Posterior vena cava (tissue), 2 donors: ENCODE results near the gene REXO2. TPM values are rescaled to one million over a fixed set of nuclear protein-coding genes. Genes with fewer than 3 reads are reported as not detected.
A peak's percentile ranks its signal among the peaks of the same experiment; 100 is the strongest.

Experiments used
- DNase-seq: peaks from one replicate; pipeline ENCODE4 v3.0.0-alpha.2; 2020; ENCODE audit warnings: low spot score
- intact Hi-C, 2 donors: fragments of 100-400 bp; cut with DNase I; formaldehyde crosslinking; loops; one replicate each; pipeline versions ENCODE4 v1.14.1 to v1.14.2; 2022 to 2023
- long read RNA-seq, 2 donors: library from polyadenylated mRNA; unstranded; transcript quantifications; one replicate each; pipeline ENCODE4 v2.0.0, GENCODE V29; 2020 to 2021
- total RNA-seq, 2 donors: library from RNA; stranded (reverse); fragmentation: NEBNext Ultra II Directional; extraction: Animal tissue kit (Norgen Biotek cat#: 25700); gene quantifications; one replicate each; pipeline ENCODE4 v1.2.1, GENCODE V29; 2021
- donor health status: DM: yes; HTN: yes; CAD: no.
- donor health status: DM: yes; HTN: yes; CAD: no.

Gene REXO2
- 100 to 1,000 TPM; 104 to 132 TPM for total RNA-seq
- long read RNA-seq, donor 1, transcript REXO2-220 (7 exons, 1,158 nt) = major isoform, 28 of 30 reads
- long read RNA-seq, donor 1, partial matches to known transcripts = 1 of 30 reads
- long read RNA-seq, donor 1, other reads (novel, unspliced or antisense) = 1 of 30 reads
- long read RNA-seq, donor 2, transcript REXO2-220 (7 exons, 1,158 nt) = major isoform, 161 of 180 reads
- long read RNA-seq, donor 2, partial matches to known transcripts = 1 of 180 reads
- long read RNA-seq, donor 2, other reads (novel, unspliced or antisense) = 7 of 180 reads

DNA sequence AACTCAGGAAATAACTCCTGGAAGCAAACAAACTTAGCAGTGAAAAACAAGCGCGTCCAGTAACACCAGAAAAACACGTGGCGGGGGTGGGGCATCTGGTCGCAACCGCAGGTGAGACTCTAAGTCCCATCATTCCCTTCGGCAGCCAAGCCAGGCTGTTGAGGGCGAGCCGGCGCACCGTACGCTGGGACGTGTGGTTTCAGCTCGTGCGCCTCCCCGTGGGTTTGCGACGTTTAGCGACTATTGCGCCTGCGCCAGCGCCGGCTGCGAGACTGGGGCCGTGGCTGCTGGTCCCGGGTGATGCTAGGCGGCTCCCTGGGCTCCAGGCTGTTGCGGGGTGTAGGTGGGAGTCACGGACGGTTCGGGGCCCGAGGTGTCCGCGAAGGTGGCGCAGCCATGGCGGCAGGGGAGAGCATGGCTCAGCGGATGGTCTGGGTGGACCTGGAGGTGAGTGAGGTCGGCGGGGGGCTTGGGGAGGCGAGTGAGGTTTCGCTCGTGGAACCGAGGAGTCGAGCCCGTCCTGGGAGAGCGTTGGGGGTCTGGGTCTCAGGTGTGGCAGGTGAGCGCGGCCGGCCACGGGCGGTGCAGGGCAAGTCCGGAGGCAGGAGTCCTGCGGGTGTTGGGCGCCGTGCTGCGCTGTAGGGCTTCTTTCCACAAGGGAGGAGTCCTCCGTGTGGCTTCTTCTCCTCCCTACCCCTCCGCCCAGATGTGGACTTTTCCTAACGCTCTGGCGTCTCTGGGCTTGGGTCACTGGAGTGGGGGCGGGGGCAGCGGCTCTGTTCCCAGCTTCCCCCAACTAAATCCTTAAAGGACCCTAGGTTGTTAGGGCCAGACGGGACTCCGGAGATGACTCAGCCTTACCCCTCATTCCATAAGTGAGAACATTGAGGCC, at the start of gene REXO2:
REXO2 (plus strand) TSS at position 239 of the 892 bp plus-strand sequence; CDS start at position 301, 62 bp downstream.
- peak; percentile 99 for DNase-seq
- intact Hi-C loops = no loop called here

DNA sequence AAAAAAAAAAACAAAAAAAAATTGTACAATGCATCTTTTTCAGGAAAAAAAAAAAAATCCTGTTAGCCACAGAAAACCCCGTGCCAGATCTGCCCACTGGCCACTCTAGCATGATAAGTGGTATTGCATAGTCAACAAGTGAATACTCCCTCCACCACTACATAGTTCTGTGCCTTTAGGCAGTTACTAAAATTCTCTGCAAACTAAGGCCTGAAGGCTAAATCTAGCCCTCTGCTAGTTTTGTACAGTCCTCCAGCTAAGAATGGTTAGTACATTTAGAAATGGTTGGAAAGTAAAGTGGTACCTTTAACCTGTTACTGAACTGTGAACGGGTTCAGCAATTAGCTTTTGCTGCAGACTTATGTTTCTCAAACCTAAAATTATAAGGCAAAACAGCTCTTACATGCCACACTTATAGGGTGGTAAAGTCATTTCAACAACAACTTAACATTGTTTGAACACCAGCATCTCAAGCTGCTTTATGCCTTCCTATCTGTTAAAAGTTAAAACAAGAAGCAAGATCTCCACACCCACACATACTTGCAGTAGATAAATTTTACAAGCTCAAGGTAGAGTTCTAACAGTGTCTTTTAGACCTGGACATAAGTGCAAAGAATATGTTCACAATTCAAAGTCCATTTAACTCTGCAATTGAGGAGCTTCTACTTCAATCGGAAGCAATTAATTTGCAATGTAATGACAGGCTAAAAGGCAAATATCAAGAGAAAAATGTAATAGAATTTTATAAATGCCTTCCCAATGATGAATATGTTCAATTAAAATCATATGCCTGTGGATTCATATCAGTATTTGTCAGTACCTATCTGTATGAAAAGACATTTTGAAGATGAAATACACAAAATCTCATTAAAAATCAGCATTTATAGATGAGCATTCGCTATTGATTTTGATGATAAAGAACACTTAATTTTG, 46.3 kb upstream of the REXO2 start:
- intact Hi-C loops = no loop called here
- no peak for DNase-seq

DNA sequence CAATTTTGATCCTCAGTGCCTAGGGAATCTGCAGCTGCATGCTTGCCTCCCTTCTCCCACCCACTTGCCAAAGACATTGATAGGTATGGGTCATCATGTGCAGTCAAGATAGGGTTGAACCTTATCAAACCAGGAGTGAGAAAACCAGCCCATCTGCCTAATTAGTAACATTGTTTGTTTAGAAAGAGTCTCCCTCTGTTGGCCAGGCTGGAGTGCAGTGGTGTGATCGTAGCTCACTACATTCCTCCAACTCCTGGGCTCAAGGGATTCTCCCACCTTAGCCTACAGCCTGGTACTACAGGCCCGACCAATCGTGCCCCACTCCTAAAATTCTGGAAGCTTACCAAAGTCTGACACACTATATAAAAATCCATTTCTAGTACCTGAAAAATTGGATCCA, 43.5 kb upstream of the REXO2 start:
- no peak for DNase-seq
- intact Hi-C loops = no loop called here

DNA sequence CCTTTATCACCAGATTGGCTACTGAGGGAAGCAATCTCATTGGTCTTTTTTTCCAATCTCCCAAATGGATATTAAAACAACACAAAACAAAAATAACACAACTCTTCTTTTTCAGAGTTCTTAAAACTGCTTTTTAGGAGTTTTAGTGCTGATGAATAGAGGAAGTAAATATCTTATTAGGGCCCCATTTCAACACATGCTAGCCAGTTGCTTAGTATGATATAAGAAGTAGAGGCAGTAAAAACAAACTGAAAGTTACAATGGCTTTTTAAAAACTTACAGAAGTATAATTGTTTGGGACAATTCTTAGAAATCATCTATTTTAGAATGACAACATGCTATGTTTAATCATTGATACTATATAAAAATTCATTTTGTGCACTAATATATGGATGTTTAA, 42.4 kb upstream of the REXO2 start:
- intact Hi-C loops = no loop called here
- no peak for DNase-seq

DNA sequence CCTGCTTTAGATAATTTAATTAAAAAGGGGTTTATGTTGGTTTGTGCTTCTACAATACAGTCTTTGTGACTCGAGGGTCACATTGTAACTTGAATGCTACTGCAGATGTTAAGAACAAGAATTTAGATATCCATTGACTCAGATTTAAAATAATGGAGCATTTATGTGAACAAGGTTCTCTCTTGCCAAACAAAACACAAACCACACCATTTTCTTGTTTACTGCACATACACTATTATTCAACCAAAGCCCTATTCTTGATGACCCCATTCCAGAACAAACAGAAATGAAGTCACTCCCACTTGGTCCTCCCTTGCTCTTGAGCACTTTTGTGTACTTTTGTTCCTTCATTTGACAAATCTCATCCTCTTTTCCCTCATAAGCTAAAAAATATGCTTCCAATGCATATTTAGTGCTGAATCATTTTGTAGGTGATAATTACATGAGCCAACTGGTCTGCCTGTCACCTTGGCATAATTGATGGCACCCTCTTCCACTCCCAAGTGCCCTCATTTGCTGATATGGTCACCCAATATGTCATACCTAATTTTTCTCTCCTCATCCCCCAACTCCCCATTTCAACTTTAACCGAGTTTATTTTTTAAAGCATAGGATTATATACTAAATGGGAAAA, 41.8 kb upstream of the REXO2 start:
- intact Hi-C loops = no loop called here
- DNase-seq = no peak

DNA sequence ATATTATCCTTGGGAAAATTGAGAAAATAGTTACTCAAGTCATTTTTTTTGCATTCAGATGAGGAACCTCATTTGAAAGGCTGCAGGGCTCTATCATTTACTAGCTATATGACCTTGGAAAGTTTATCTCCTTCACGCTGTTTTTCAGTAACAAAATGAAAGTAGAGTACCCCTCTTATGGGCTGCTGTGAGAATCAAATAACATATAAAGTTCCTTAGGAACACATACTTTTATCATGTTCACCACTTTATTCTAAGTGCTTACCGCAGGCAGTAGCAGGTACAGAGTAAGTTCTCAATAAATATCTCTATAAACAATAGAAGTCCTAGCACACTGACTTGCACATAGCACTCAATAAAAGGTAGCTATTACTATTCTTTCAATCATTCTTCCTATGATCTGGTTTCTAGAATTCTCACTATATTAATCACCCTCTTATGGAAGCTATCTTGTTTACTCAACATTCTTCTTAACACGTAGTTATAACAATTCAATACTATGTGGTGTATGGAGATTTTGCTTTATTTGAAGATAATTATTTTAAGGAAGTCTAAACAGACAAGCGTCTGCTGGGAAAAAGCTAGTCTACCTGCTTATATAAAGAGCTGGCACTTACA, 40.9 kb upstream of the REXO2 start:
- intact Hi-C loops = no loop called here

DNA sequence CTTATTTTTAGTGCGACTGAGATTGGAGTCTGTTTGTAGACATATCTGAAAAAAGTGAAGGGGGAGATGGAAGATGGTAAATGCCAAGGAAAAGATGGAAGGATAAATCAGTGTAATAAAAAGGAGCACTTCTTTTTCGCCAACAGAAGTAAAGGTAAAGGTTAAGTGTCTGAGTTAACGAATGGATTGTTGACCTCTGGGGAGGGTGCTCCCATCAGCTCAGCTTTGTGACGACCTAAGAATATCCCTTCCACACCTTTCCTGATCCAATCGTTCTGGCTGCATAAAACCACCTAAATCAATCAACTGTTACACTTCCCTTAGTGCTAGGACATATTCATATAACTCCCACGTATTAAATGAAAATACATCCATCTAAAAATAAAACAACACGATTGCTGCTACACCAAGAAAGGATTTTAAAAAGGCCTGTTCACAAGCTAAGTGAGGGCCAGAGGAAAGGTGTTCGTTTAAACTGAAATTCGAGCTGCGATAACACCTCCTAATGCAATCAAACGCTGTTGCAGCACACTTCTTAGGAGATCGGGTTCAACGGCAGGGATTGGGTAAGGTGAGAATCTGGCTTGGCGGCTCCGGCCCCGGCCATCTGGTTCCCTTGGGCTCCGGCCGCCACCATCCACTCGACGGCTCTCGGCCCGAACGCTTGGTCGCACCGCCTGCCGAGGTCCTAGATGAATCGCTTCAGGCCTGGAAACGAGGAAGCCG, 39.6 kb upstream of the REXO2 start:
- intact Hi-C loops = no loop called here
- no peak for DNase-seq

More for the DNA sequence above, 40.9 kb upstream of the REXO2 start:
- DNase-seq = no peak

DNA sequence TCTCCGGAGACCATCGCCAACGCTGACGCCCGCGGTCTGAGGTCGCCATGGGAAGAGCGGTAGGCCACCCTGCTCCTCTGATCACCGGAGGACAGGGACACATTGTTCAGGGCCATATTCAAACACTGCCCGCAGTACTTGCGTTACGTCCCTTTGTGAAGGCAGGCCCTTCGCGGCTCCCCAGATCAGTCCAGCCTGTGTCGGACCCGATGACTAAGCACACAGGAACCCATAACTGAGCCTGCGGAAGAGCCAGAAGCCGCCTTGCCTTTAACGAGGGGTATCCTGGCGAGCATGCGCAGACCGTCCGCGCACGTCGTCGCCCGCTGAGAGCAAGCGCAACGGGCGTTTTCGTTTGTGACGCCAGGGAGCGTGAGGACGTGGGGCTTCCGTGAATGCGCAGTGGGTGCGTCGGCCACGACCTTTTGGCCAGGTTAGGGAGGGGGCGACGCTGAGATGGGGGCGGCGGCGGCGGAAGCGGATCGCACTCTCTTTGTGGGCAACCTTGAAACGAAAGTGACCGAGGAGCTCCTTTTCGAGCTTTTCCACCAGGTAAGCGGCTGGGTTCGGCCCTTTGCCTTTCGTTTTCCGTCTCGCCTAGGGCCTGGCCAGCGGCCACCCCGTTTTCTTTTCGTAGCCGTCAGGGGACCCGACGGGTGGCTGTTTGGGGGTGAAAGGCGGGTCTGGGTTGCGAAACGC, 38.9 kb upstream of the REXO2 start, which contains the start of the genes C11orf71 and RBM7:
C11orf71 (minus strand) TSS at position 296 of the 699 bp plus-strand sequence; CDS start at position 116, 180 bp downstream.
RBM7 (plus strand) TSS at position 451 of the 699 bp plus-strand sequence; CDS start at position 457, 6 bp downstream.
- intact Hi-C loops = no loop called here

DNA sequence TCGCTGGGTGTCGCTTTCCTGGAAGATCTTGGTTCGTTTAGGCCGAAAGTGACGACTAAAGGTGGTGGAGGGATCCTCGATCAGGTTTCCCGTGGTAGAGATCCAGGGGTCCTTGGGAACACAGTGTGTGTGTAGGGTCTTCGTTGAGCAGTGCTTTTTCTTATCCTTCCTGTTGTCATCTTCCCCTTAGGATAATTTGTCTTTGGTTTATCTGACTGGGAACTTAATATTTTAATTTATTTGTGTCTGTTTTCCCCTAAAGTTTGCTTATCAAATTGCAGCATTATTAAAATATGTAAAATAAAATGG, 38.4 kb upstream of the REXO2 start:
- intact Hi-C loops = no loop called here
- DNase-seq = no peak

More for the DNA sequence above, 38.9 kb upstream of the REXO2 start, which contains the start of the genes C11orf71 and RBM7:
- DNase-seq = peak; percentile 100

DNA sequence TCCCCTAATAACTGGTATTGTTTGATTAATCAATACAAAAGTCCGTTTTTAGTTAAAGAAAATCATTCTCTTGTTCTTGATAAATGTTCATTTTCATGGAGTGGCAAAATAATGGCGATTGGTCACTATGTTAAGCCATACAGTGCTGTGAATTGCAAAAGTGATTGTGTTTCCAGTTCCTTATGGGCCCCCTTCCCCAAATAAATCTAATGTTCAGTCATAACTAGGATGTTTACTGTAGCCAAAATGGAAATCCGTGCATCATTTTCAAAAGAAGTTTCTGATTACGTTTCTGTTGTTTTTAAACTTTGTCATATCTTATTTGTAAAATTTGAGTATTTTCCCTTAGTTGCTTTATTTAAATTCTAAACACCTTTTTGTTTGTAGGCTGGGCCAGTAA, 38.0 kb upstream of the REXO2 start:
- intact Hi-C loops = no loop called here
- DNase-seq = no peak

DNA sequence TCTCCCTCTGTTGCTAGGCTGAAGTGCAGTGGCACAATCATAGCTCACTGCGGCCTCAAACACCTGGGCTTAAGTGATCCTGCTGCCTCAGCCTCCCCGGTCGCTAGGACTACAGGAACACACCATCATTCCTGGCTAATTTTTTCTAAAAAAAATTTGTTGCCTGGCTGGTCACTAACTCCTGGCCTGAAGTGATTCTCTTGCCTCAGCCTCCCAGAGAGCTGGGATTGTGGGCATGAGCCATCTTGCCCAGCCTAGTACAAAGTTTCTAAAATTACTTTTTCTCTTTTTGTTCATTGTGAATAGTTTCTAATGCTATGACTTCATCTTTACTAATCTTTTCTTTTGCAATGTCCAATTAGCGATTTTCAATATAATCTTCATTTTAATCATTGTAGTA, 26.3 kb upstream of the REXO2 start:
- no peak for DNase-seq
- intact Hi-C loops = no loop called here

DNA sequence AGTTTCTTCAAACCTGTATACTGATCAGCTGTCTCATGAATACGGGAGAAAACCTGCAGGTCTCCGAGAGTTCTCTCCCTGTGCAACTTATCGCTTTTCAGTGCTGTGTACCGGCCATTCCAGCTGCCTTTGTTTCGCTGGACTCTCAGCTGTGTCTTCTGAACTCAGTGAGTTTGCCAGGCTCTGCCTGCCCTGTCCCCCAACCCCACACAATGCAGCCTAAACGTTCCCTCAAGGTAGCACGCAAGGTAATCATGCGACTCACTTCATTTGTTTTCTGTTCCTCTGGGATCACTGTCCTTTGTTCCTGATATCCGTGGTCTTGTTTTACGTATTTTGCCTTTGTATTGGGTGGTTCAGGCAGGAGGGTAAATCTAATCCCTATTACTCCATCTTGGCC, 25.3 kb upstream of the REXO2 start:
- DNase-seq = no peak
- intact Hi-C loops = no loop called here

DNA sequence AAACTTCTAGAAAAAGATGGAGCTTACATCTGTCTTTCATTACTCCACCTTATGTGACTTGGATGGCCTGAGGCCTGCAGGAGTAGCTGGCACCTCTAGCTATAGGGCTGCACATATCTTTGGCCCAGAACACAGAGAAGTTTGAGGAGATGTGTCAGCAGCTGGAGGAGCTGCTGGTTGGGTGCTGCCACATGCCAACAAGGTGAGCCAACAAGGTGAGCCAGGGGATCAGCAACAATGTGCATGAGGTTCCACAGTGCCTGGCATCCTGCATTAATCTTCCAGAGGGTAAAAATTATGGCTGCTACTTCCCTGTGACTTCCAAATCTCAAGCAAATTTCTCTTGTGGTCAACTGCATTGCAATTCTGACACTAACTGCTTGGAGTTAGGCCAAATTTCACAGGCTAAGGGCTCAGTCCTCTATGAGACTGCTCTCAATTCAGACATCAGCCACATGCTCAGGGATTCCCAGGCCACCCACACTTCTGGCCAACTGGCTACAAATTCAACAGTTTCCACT, 22.8 kb upstream of the REXO2 start:
- no peak for DNase-seq

DNA sequence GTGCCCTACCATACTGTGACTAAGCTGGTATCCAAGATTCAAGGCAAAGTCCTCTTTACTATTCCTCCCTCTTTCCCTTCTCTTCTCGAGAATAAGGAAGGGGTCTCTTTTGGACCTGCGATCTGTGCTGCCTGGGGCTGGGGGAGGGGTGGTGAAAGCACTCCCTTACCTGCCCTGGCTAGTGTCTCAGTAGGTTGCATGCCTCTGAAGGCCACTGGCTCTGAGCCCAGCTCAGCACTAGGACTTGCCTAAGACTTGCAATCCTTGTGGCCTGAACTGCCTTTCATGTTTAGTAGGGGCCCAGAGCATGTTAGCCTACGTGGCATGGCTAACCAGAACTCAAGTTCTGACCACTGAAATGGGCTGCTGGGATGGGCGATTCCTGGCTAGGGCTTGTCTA, 13.0 kb upstream of the REXO2 start:
- DNase-seq = no peak
- intact Hi-C loops = no loop called here

More for the DNA sequence above, 22.8 kb upstream of the REXO2 start:
- intact Hi-C loops = no loop called here

DNA sequence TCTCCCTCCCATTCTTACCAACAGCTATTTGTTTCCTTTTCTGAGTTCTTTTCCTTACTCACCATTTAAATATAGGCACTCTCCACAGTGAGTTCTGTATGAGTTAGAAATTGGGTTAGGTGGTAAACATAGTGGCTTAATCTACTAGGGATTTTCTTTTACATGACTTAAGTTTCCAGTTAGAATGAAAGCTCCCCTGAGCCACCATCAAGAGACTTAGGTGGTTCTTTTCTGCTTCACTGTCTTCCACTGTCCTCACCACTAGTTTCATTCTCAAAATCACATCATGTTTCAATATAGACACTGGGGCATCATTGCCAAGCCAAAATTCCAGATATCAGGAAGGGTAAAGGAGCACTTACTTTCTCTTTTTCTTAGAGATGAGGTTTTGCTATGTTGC, 9.0 kb upstream of the REXO2 start:
- no peak for DNase-seq
- intact Hi-C loops = no loop called here

DNA sequence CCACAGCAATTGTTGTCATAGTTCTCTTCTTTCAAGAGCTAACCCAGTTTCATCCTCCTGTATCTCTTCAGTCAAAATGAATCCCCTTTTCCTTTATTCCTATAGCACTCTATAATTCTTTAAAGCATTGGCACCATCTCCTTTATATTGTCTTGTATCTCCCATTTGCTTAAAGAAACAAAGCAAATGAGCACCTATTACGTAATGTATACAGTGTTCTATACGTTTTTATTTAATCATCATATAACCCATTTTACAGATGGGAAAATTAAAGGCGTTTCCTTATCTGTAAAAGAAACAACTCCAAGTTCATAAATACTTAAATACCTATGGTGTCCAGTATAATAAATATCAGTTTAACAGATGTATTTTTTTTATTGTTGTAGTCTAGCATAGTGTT, 6.4 kb upstream of the REXO2 start:
- DNase-seq = no peak
- intact Hi-C loops = no loop called here

DNA sequence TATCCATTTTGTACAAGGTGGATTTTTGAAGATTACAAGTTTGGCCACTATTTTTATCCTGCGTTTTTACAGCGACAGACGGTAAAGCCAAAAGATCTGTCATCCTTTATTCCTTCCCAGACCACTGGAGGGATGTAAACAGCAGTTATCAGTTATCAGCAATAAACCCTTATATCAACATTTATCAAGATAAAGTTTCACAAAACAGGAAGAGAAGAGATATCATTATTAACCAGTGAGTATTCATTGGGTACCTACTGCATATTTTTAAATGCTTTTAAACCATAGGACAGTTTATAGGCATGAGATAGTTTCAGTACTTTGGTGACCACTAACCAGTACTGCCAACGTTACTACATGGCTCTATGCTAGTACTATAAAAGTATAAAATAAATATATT, 5.9 kb upstream of the REXO2 start:
- DNase-seq = no peak
- intact Hi-C loops = no loop called here
